ENCODE data around the gene MACROD2. TPM values are rescaled to one million over a fixed set of nuclear protein-coding genes. Genes with fewer than 3 reads are reported as not detected.

Gene MACROD2
- total RNA-seq, 1 experiment from 2014 or later: 3.7 TPM

GRCh38 chr20:14126856-14127255 is 131.5 kb downstream of the MACROD2 start:
- Histone ChIP-seq H3K9me3 (ENCODE audit: control insufficient read depth in 1 of 2, insufficient read depth in 1 of 2, low read depth in 1 of 2, low read length in 2 of 2) (no peaks in the 10 kb centered on the region), H4K20me1 (ENCODE audit: insufficient read depth) (no peaks in the 10 kb centered on the region), H3K27ac (ENCODE audit: low read depth, low read length) (no peak overlapping the region), H3K79me2 (ENCODE audit: insufficient read depth, low read length) (no peaks in the 10 kb centered on the region), H3K4me3 (replicated peaks in 1 of 2; ENCODE audit: low read depth in 1 of 2, low read length in 2 of 2) (no peak overlapping the region), H3K4me1 (ENCODE audit: control insufficient read depth in 1 of 2, insufficient read depth in 2 of 2, low read length in 2 of 2) (no peaks in the 10 kb centered on the region), H3K27me3 (ENCODE audit: insufficient read depth, low read length) (no peaks in the 10 kb centered on the region), H3K4me2 (ENCODE audit: low read length) (no peak overlapping the region), H3K9me2 (ENCODE audit: insufficient read depth) (no peaks in the 10 kb centered on the region; the same call in 1 of the 2 replicates), H3K36me3 (ENCODE audit: control insufficient read depth in 1 of 2, insufficient read depth in 2 of 2, low read length in 2 of 2) (no peaks in the 10 kb centered on the region), H3K9ac (ENCODE audit: low read length) (no peak overlapping the region), H2AFZ (ENCODE audit: low read depth, low read length, poor library complexity, severe bottlenecking) (no peak overlapping the region)
- DNase-seq (ENCODE audit: low read depth, low spot score) (no peak), ATAC-seq (no peak)
- BruUV-seq (replicated peaks): no TSS peak
- TF ChIP-seq TCF7L2 (IDR thresholded peaks at IDR 0.05; ENCODE audit: borderline replicate concordance, extremely low read depth, insufficient read depth, insufficient read length) (no peak), ZBTB33 (IDR thresholded peaks at IDR 0.05; ENCODE audit: extremely low read depth, insufficient replicate concordance, low read length) (no peak), FOSL1 (IDR thresholded peaks at IDR 0.05; ENCODE audit: low read depth) (no peak)
- CTCF ChIA-PET: no interaction called here
- intact Hi-C loops (cut with micrococcal nuclease): no loop called here
- RAD21 ChIA-PET (ENCODE audit: low non-redundant PET in 1 of 2, low total read pairs in 2 of 2, uncharacterized antibody in 2 of 2, unreplicated experiment in 2 of 2): no interaction called here
- POLR2A ChIA-PET: no interaction called here

GRCh38 chr20:14127514-14128223 is 132.4 kb downstream of the MACROD2 start:
- Histone ChIP-seq H3K9me2 (ENCODE audit: insufficient read depth) (no peaks in the 10 kb centered on the region; the same call in 1 of the 2 replicates), H3K27me3 (ENCODE audit: insufficient read depth, low read length) (no peaks in the 10 kb centered on the region), H3K9me3 (ENCODE audit: control insufficient read depth in 1 of 2, insufficient read depth in 1 of 2, low read depth in 1 of 2, low read length in 2 of 2) (no peaks in the 10 kb centered on the region), H4K20me1 (ENCODE audit: insufficient read depth) (no peaks in the 10 kb centered on the region), H3K36me3 (ENCODE audit: control insufficient read depth in 1 of 2, insufficient read depth in 2 of 2, low read length in 2 of 2) (no peaks in the 10 kb centered on the region), H3K27ac (ENCODE audit: low read depth, low read length) (no peak overlapping the region), H3K9ac (ENCODE audit: low read length) (no peak overlapping the region), H3K4me3 (replicated peaks in 1 of 2; ENCODE audit: low read depth in 1 of 2, low read length in 2 of 2) (no peak overlapping the region), H3K4me2 (ENCODE audit: low read length) (no peak overlapping the region), H2AFZ (ENCODE audit: low read depth, low read length, poor library complexity, severe bottlenecking) (no peak overlapping the region), H3K4me1 (ENCODE audit: control insufficient read depth in 1 of 2, insufficient read depth in 2 of 2, low read length in 2 of 2) (no peaks in the 10 kb centered on the region), H3K79me2 (ENCODE audit: insufficient read depth, low read length) (no peaks in the 10 kb centered on the region)
- CTCF ChIA-PET: no interaction called here
- intact Hi-C loops (cut with micrococcal nuclease): no loop called here
- no peak for ATAC-seq
- no peak for DNase-seq (ENCODE audit: low read depth, low spot score)
- POLR2A ChIA-PET: no interaction called here
- no TSS peak for BruUV-seq (replicated peaks)
- RAD21 ChIA-PET (ENCODE audit: low non-redundant PET in 1 of 2, low total read pairs in 2 of 2, uncharacterized antibody in 2 of 2, unreplicated experiment in 2 of 2): no interaction called here
- TF ChIP-seq SIN3A (IDR thresholded peaks at IDR 0.05; ENCODE audit: low read depth) (no peak), ZNF274 (IDR thresholded peaks at IDR 0.05; ENCODE audit: low read depth, low read length) (no peak), CTCF (IDR thresholded peaks at IDR 0.05 in 2 of 3, conservative IDR thresholded peaks at IDR 0.05 in 1 of 3; ENCODE audit: borderline replicate concordance in 1 of 3, insufficient read depth in 1 of 3, low read depth in 2 of 3, low read length in 2 of 3) (no peak), EGR1 (IDR thresholded peaks at IDR 0.05; ENCODE audit: low read depth) (no peak), EZH2phosphoT487 (IDR thresholded peaks at IDR 0.05; ENCODE audit: borderline replicate concordance) (no peak), TCF7L2 (IDR thresholded peaks at IDR 0.05; ENCODE audit: borderline replicate concordance, extremely low read depth, insufficient read depth, insufficient read length) (no peak), RAD21 (IDR thresholded peaks at IDR 0.05; ENCODE audit: low read depth) (no peak), FOSL1 (IDR thresholded peaks at IDR 0.05; ENCODE audit: low read depth) (no peak), ZBTB33 (IDR thresholded peaks at IDR 0.05; ENCODE audit: extremely low read depth, insufficient replicate concordance, low read length) (no peak), EZH2 (IDR thresholded peaks at IDR 0.05) (no peak), ATF3 (IDR thresholded peaks at IDR 0.05) (no peak), POLR2A (IDR thresholded peaks at IDR 0.05; ENCODE audit: borderline replicate concordance, extremely low read depth, insufficient read depth, insufficient read length) (no peak)

All from HCT116 (cell line).